Nephron progenitor cell (in vitro differentiated cells): ENCODE results near the gene PMF1.
A peak's percentile ranks its signal among the peaks of the same experiment; 100 is the strongest.

ENCODE experiments used
- DNase-seq: peaks from one replicate; pipeline ENCODE4 v3.0.0; 2021
- H3K27ac Mint-ChIP-seq: 2 replicates; pipeline ENCODE4 v1.8.0; 2021; ENCODE audit warnings: mild to moderate bottlenecking, moderate library complexity, mixed read lengths
- H3K27me3 Mint-ChIP-seq: 2 replicates; pipeline ENCODE4 v1.8.0; 2021; ENCODE audit warnings: mild to moderate bottlenecking, low read depth, mixed read lengths; ENCODE audit not compliant: poor library complexity
- H3K36me3 Mint-ChIP-seq: 2 replicates; pipeline ENCODE4 v1.8.0; 2021; ENCODE audit warnings: low read depth, mixed read lengths
- H3K4me1 Mint-ChIP-seq: 2 replicates; pipeline ENCODE4 v1.8.0; 2021; ENCODE audit warnings: mixed read lengths
- H3K4me3 Mint-ChIP-seq: 2 replicates; pipeline ENCODE4 v1.8.0; 2021; ENCODE audit warnings: mild to moderate bottlenecking, moderate library complexity, mixed read lengths
- H3K9me3 Mint-ChIP-seq: 2 replicates; pipeline ENCODE4 v1.8.0; 2021; ENCODE audit warnings: mild to moderate bottlenecking, moderate library complexity, mixed read lengths
- CTCF ChIP-seq: fragments of 200-600 bp; sonication (generic); IDR thresholded peaks from 2 replicates; pipeline ENCODE4 v1.5.0; 2021; ENCODE audit warnings: antibody characterized with exemption

Gene PMF1

DNA sequence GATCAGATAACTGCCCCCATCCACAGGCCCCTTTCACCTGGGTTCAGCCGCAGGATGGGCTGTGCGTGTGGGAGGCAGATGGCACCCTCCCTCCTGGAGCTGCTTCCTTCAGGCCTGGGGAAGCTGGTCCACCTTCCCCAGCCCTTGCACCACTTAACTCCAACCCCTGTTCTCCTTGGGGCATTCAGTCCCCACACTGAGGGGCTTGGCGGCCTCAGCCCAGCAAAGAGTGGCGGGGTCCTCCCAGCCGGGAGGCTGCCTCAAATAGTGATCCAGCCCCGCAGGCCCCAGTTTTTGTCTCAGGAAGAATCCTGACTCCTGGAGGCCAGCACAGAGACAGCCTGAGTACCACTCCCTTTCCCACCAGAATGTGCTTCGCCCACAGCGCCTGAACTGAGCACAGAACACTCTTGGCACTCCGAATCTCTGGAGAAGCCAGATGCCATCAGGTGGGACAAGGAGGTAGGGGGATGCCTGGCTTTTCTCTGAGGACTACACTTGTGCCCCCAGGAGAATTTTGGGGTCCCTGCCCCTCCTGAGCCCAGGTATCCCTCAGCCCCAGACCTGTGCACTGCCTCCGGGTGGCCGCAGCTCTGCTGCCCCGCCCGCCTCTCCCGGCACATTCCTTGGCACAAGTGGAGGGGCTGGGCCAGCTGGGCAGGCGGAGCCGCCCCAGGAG, 34.1 kb downstream of the PMF1 start:
- H3K36me3 Mint-ChIP-seq = peaks cover 6% of the 10 kb centered on the region
- peak overlapping the region; percentile 66 for H3K27ac Mint-ChIP-seq
- H3K4me3 Mint-ChIP-seq = no peak overlapping the region
- H3K27me3 Mint-ChIP-seq = peaks cover 3% of the 10 kb centered on the region
- peaks cover 30% of the 10 kb centered on the region for H3K4me1 Mint-ChIP-seq
- TF ChIP-seq CTCF = no peak
- no peak for DNase-seq
- H3K9me3 Mint-ChIP-seq = no peaks in the 10 kb centered on the region

DNA sequence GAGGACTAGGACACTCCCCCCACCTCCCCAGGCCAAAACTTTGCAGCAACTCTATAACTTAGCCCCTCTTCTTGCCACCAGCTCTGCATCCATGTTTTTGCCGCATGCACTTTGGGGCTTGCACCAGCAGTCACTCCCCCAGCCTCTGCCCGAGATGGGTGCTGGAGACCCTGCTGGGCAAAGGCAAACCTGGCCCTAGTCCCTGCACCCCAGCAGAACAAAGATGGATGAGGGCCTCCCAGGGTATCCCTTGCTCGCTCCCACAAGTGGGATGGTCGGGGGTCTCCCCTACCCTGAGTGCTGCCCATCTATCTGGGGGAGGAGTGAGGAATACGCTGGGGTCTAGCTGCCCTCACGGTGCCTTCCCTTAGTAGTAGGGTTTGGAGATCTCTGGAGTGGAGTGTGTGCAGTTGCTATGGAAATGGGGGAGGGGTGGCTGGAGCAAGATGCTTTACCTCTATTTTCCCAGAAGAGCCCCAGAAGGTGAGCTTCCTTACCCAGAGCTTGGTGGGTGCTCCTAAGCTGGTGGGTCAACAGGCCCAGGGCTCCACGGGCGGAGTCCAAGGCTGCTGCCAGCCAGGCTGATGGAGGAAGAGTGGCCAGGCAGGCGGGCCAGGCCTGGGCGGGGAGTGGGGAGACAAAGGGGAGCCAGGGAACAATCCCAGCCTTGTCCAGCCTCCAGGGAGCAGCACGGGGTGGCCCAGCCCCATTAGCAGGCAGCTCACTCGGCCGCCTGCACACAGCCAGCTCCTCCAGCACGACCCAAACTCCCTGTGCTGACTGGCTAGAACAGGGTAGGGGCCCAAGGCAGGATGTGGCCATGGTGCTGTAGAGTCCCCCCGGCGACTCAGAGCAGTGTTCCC, 34.9 kb downstream of the PMF1 start, which contains the start of gene PAQR6:
TSS of gene PAQR6 (minus strand) at position 597 of the 863 bp plus-strand sequence. CDS start 1,325 bp downstream, outside the sequence.
- Mint-ChIP-seq H3K36me3 (peaks cover 13% of the 10 kb centered on the region), H3K9me3 (no peaks in the 10 kb centered on the region), H3K4me1 (peaks cover 30% of the 10 kb centered on the region), H3K27me3 (peaks cover 3% of the 10 kb centered on the region), H3K4me3 (no peak within 1 kb of the TSS), H3K27ac (peak within 1 kb of the TSS; percentile 96)
- DNase-seq = no peak
- no peak for TF ChIP-seq CTCF

DNA sequence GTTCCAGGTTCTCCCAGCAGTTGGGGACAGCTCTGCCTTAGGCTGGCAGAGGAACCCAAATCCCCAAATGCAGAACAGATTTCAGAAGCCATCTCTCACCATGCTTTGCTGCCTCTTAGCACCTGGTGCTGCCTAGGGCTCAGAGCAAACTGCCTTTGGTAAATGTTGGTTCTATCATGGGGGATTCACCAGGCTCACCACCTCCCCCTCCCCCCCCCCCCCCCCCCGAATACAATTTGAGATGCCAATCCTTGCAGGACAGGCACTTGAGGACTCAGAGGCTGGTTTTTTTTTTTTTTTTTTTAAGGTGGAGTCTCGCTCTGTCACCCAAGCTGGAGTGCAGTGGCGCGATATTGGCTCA, 35.5 kb downstream of the PMF1 start:
- no peak for DNase-seq
- Mint-ChIP-seq H3K9me3 (no peaks in the 10 kb centered on the region), H3K27me3 (peaks cover 3% of the 10 kb centered on the region), H3K4me1 (peaks cover 30% of the 10 kb centered on the region), H3K27ac (peak overlapping the region; percentile 96), H3K4me3 (no peak overlapping the region), H3K36me3 (peaks cover 19% of the 10 kb centered on the region)
- no peak for TF ChIP-seq CTCF

DNA sequence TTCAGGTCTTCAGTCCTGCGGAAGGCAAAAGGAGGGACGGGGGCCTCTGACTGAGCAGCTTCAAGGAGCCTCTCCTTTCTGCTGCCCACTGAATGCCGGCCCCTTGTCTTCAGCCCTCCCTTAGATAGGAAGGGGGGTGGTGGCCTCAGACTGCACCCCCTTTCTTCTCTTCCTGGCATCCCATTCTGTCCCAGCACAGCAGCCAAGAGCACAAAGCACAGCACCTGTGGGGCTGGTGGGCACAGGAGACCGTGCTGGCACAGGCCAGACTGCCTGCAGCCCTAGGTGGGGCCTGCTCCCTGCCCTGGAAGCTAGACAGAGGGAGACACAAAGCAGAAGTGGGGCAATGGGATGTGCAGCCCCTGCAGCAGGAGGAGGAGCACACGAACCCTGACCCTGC, 36.8 kb downstream of the PMF1 start:
- TF ChIP-seq CTCF = no peak
- Mint-ChIP-seq H3K4me3 (no peak overlapping the region), H3K27me3 (peaks cover 3% of the 10 kb centered on the region), H3K9me3 (no peaks in the 10 kb centered on the region), H3K4me1 (peaks cover 30% of the 10 kb centered on the region), H3K36me3 (peaks cover 27% of the 10 kb centered on the region), H3K27ac (no peak overlapping the region)
- no peak for DNase-seq

DNA sequence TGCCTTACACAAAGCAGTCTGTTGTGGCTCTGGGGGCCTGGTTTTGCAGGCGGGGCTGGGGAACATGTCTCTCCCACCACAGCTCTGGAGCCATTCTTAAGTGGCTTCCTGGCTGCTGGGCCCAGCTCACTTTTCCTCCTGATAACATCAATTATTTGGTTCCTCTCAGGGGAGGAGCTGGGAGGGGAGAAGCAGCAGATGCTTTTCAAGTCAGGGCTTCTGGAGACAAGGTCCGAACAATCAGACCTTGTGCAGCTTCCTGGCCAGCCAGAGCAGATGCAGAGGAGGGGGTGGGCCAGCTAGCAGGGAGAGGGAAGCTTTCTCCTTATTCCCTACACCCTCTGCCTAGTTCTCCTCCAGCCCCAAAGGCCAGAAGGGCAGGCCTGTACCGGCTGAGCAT, 38.7 kb downstream of the PMF1 start:
- TF ChIP-seq CTCF = no peak
- Mint-ChIP-seq H3K27ac (no peak overlapping the region), H3K27me3 (peaks cover 3% of the 10 kb centered on the region), H3K4me3 (no peak overlapping the region), H3K9me3 (no peaks in the 10 kb centered on the region), H3K4me1 (peaks cover 17% of the 10 kb centered on the region), H3K36me3 (peaks cover 36% of the 10 kb centered on the region)
- DNase-seq = no peak
